Panc1 (cell line): ENCODE data around the gene CDH13.

Source experiments
- POLR2AphosphoS5 ChIP-seq: IDR thresholded peaks from 2 replicates; pipeline ENCODE4 v1.6.1; 2012; ENCODE audit warnings: mild to moderate bottlenecking, low read depth, low read length, moderate library complexity
- SIN3A ChIP-seq: IDR thresholded peaks from 2 replicates; pipeline ENCODE4 v1.6.1; 2012; ENCODE audit warnings: low read depth, mild to moderate bottlenecking, low read length, moderate library complexity, borderline replicate concordance; ENCODE audit not compliant: insufficient read depth
- TCF7L2 ChIP-seq: IDR thresholded peaks from 2 replicates; pipeline ENCODE4 v1.6.1; 2011; ENCODE audit warnings: mild to moderate bottlenecking, low read depth, low read length, inconsistent platforms
- TF ChIP-seq, protein P1 (sequence below): fragments of 450-650 bp; IDR thresholded peaks from 2 replicates; pipeline ENCODE4 v1.5.1; 2017; ENCODE audit warnings: mild to moderate bottlenecking
- TF ChIP-seq, protein P2 (sequence below), 2 experiments: IDR thresholded peaks; 2 replicates each; pipeline ENCODE4 v1.6.1; 2011 to 2012; ENCODE audit warnings: low read depth in 2 of 2, control low read depth in 1 of 2, low read length in 1 of 2, mild to moderate bottlenecking in 1 of 2, moderate library complexity in 1 of 2; ENCODE audit not compliant: insufficient read depth in 1 of 2

DNA sequence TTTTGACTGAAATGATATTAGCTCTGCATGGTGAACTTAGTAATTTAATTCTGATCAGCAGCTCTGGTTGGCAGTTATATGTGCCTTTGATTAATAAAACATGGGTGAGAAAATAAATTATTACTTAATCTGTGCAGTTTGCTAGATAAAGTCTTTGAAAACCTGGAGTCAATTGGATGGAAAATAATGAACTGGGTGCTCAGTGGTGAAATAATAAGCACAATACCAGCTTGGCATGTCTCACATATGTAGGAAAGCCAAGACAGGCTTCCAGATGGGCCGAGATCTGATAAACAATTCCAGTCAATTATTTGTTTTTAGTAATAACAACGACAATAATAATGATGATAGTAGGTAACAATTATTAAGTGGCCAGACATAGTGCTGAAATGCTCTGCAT is 326.7 kb downstream of the CDH13 start:
- TF ChIP-seq, protein P1, sequence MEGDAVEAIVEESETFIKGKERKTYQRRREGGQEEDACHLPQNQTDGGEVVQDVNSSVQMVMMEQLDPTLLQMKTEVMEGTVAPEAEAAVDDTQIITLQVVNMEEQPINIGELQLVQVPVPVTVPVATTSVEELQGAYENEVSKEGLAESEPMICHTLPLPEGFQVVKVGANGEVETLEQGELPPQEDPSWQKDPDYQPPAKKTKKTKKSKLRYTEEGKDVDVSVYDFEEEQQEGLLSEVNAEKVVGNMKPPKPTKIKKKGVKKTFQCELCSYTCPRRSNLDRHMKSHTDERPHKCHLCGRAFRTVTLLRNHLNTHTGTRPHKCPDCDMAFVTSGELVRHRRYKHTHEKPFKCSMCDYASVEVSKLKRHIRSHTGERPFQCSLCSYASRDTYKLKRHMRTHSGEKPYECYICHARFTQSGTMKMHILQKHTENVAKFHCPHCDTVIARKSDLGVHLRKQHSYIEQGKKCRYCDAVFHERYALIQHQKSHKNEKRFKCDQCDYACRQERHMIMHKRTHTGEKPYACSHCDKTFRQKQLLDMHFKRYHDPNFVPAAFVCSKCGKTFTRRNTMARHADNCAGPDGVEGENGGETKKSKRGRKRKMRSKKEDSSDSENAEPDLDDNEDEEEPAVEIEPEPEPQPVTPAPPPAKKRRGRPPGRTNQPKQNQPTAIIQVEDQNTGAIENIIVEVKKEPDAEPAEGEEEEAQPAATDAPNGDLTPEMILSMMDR = no peak
- TF ChIP-seq SIN3A = no peak
- no peak for TF ChIP-seq POLR2AphosphoS5
- TF ChIP-seq, protein P2, sequence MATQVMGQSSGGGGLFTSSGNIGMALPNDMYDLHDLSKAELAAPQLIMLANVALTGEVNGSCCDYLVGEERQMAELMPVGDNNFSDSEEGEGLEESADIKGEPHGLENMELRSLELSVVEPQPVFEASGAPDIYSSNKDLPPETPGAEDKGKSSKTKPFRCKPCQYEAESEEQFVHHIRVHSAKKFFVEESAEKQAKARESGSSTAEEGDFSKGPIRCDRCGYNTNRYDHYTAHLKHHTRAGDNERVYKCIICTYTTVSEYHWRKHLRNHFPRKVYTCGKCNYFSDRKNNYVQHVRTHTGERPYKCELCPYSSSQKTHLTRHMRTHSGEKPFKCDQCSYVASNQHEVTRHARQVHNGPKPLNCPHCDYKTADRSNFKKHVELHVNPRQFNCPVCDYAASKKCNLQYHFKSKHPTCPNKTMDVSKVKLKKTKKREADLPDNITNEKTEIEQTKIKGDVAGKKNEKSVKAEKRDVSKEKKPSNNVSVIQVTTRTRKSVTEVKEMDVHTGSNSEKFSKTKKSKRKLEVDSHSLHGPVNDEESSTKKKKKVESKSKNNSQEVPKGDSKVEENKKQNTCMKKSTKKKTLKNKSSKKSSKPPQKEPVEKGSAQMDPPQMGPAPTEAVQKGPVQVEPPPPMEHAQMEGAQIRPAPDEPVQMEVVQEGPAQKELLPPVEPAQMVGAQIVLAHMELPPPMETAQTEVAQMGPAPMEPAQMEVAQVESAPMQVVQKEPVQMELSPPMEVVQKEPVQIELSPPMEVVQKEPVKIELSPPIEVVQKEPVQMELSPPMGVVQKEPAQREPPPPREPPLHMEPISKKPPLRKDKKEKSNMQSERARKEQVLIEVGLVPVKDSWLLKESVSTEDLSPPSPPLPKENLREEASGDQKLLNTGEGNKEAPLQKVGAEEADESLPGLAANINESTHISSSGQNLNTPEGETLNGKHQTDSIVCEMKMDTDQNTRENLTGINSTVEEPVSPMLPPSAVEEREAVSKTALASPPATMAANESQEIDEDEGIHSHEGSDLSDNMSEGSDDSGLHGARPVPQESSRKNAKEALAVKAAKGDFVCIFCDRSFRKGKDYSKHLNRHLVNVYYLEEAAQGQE (IDR thresholded peaks at IDR 0.05; ENCODE audit: insufficient read depth in 1 of 2, low read depth in 2 of 2, low read length in 1 of 2) = no peak
- TF ChIP-seq TCF7L2 = no peak
